K562 (cell line): ENCODE measurements around the gene PFN3. TPM values are rescaled to one million over a fixed set of nuclear protein-coding genes. Genes with fewer than 3 reads are reported as not detected.

ENCODE experiments used
- CXXC5 ChIP-seq: fragments of 250-450 bp; sonication (Bioruptor Pico); IDR thresholded peaks from 2 replicates; pipeline ENCODE4 v1.8.0; 2022; ENCODE audit warnings: inconsistent platforms, mild to moderate bottlenecking, moderate library complexity
- MEF2A ChIP-seq: IDR thresholded peaks from 2 replicates; pipeline ENCODE4 v1.6.1; 2011; ENCODE audit warnings: low read depth, mild to moderate bottlenecking, low read length, moderate library complexity; ENCODE audit not compliant: control insufficient read depth
- NR4A1 ChIP-seq, 2 experiments: fragments of 250-450 bp in 1 of 2; fragments of 450-650 bp in 1 of 2; sonication (Bioruptor Pico) in 1 of 2; IDR thresholded peaks; 2 replicates each; pipeline versions ENCODE4 v1.4.0 to v1.6.1; 2016 to 2020; ENCODE audit warnings: mild to moderate bottlenecking in 2 of 2, missing compliant biosample characterization in 1 of 2, missing genetic modification characterization in 1 of 2, moderate library complexity in 1 of 2
- YY1 ChIP-seq, 3 experiments: IDR thresholded peaks; 2 replicates each; pipeline ENCODE4 v1.6.1; 2011; ENCODE audit warnings: low read length in 2 of 3, mild to moderate bottlenecking in 2 of 3, moderate library complexity in 2 of 3, borderline replicate concordance in 1 of 3, control low read depth in 1 of 3, low read depth in 1 of 3; ENCODE audit not compliant: insufficient read depth in 3 of 3, insufficient replicate concordance in 2 of 3, control insufficient read depth in 1 of 3, insufficient read length in 1 of 3; ENCODE audit errors: extremely low read depth in 1 of 3
- ZFP30 ChIP-seq: fragments of 250-450 bp; sonication (Bioruptor Pico); IDR thresholded peaks from 2 replicates; pipeline ENCODE4 v1.8.0; 2022; ENCODE audit warnings: moderate library complexity, mild to moderate bottlenecking, inconsistent platforms, borderline replicate concordance
- polyA plus RNA-seq, 8 experiments: library from polyadenylated mRNA; depleted of rRNA in 4 of 8; stranded (reverse) in 5 of 8; unstranded in 3 of 8; fragments of >200 nt; fragmentation: Nextera tagmentation in 2 of 8; fragmentation: Illumina TruSeq in 1 of 8; extraction: Ambion mirVana in 2 of 8; extraction: Trizol in 1 of 8; gene quantifications; 2 replicates each; pipeline versions ENCODE4 v1.2.1 to v1.2.3, GENCODE V29; 2011 to 2014; ENCODE audit warnings: inconsistent platforms in 1 of 8, missing spikeins in 1 of 8
- total RNA-seq, 7 experiments: library from RNA; depleted of rRNA in 6 of 7; stranded (reverse); fragments of >200 nt in 6 of 7; fragmentation: Illumina TruSeq in 2 of 7; extraction: Trizol in 2 of 7; gene quantifications; 2 replicates each; pipeline versions ENCODE4 v1.2.1 to v1.2.3, GENCODE V29; 2011 to 2021; ENCODE audit warnings: low replicate concordance in 1 of 7
- TF ChIP-seq, protein P1 (sequence below): fragments of 450-650 bp; IDR thresholded peaks from 2 replicates; pipeline ENCODE4 v1.6.1; 2017; ENCODE audit warnings: antibody characterized with exemption, mild to moderate bottlenecking
- TF ChIP-seq, protein P2 (sequence below): sonication (generic); formaldehyde crosslinking; IDR thresholded peaks from 2 replicates; pipeline ENCODE4 v1.8.0; 2023; ENCODE audit warnings: mild to moderate bottlenecking, missing genetic modification reagents
- TF ChIP-seq, protein P3 (sequence below): sonication (generic); formaldehyde crosslinking; IDR thresholded peaks from 2 replicates; pipeline ENCODE4 v1.8.1; 2022; ENCODE audit warnings: missing genetic modification reagents
- TF ChIP-seq, protein P4 (sequence below): sonication (generic); formaldehyde crosslinking; IDR thresholded peaks from 2 replicates; pipeline ENCODE4 v1.8.0; 2022; ENCODE audit warnings: mild to moderate bottlenecking, missing genetic modification reagents

PFN3 gene
- total and polyA plus RNA-seq, 9 of the 15 experiments (the other 6 are each of a cell fraction or from before 2014, with no cell fraction given), result not detected

DNA sequence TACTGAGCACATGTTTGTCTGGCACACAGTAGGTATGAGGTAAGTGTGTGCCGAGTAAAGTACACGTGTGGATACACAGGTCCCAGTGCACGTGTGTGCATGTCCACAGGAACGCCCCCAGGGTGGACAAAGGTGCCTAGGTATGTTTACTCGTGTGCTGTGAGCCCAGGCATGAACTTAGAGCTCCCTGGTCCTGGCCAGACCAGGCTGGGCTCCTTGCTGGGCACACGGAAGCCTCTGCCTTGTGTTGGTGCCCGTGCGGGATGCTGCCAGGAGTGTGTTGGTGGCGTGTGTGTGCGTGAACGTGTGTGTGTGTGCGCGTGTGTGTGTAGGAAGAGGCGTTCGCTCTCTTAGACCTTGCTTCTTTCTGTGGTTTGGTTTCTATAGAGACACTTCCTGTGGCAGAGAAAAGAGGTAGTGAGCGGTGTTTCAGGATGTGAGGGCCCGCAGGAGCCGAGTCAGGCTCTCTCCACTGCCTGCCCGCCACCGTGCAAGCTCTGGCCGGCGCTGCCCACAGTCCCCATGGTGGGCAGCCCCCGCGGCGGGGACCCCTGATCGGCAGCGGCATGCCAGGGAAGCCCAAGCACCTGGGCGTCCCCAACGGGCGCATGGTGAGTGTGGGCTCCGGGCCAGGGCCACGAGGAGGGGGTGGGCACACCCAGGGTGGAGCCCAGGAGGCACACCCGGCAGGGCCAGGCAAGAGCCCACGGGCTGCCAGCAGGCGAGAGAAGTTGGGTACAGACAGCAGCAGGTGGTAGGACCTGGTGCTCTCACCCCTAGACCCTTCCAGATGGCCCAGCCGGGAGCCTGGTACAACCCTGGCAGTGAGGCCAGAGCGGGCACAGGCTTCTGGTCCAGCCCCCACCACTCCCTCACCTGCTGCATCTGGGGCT, 42.8 kb downstream of the PFN3 start, which contains the start of gene RGS14 (continued):
- TF ChIP-seq NR4A1 (CRISPR knock-in tag; IDR thresholded peaks at IDR 0.05) (no peak), NR4A1 (tag; IDR thresholded peaks at IDR 0.05) (no peak), CXXC5 (CRISPR knock-in tag) (peak; percentile 53; the same call in 1 of the 2 replicates), YY1 (IDR thresholded peaks at IDR 0.05; ENCODE audit: borderline replicate concordance in 1 of 3, control insufficient read depth in 1 of 3, extremely low read depth in 1 of 3, insufficient read depth in 3 of 3, insufficient read length in 1 of 3, insufficient replicate concordance in 2 of 3, low read depth in 1 of 3, low read length in 2 of 3) (no peak), ZFP30 (no peak), MEF2A (no peak)
- TF ChIP-seq, protein P1, sequence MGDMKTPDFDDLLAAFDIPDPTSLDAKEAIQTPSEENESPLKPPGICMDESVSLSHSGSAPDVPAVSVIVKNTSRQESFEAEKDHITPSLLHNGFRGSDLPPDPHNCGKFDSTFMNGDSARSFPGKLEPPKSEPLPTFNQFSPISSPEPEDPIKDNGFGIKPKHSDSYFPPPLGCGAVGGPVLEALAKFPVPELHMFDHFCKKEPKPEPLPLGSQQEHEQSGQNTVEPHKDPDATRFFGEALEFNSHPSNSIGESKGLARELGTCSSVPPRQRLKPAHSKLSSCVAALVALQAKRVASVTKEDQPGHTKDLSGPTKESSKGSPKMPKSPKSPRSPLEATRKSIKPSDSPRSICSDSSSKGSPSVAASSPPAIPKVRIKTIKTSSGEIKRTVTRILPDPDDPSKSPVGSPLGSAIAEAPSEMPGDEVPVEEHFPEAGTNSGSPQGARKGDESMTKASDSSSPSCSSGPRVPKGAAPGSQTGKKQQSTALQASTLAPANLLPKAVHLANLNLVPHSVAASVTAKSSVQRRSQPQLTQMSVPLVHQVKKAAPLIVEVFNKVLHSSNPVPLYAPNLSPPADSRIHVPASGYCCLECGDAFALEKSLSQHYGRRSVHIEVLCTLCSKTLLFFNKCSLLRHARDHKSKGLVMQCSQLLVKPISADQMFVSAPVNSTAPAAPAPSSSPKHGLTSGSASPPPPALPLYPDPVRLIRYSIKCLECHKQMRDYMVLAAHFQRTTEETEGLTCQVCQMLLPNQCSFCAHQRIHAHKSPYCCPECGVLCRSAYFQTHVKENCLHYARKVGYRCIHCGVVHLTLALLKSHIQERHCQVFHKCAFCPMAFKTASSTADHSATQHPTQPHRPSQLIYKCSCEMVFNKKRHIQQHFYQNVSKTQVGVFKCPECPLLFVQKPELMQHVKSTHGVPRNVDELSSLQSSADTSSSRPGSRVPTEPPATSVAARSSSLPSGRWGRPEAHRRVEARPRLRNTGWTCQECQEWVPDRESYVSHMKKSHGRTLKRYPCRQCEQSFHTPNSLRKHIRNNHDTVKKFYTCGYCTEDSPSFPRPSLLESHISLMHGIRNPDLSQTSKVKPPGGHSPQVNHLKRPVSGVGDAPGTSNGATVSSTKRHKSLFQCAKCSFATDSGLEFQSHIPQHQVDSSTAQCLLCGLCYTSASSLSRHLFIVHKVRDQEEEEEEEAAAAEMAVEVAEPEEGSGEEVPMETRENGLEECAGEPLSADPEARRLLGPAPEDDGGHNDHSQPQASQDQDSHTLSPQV, result no peak
- TF ChIP-seq, protein P2, sequence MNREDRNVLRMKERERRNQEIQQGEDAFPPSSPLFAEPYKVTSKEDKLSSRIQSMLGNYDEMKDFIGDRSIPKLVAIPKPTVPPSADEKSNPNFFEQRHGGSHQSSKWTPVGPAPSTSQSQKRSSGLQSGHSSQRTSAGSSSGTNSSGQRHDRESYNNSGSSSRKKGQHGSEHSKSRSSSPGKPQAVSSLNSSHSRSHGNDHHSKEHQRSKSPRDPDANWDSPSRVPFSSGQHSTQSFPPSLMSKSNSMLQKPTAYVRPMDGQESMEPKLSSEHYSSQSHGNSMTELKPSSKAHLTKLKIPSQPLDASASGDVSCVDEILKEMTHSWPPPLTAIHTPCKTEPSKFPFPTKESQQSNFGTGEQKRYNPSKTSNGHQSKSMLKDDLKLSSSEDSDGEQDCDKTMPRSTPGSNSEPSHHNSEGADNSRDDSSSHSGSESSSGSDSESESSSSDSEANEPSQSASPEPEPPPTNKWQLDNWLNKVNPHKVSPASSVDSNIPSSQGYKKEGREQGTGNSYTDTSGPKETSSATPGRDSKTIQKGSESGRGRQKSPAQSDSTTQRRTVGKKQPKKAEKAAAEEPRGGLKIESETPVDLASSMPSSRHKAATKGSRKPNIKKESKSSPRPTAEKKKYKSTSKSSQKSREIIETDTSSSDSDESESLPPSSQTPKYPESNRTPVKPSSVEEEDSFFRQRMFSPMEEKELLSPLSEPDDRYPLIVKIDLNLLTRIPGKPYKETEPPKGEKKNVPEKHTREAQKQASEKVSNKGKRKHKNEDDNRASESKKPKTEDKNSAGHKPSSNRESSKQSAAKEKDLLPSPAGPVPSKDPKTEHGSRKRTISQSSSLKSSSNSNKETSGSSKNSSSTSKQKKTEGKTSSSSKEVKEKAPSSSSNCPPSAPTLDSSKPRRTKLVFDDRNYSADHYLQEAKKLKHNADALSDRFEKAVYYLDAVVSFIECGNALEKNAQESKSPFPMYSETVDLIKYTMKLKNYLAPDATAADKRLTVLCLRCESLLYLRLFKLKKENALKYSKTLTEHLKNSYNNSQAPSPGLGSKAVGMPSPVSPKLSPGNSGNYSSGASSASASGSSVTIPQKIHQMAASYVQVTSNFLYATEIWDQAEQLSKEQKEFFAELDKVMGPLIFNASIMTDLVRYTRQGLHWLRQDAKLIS (CRISPR knock-in tag), result no peak
- TF ChIP-seq, protein P3, sequence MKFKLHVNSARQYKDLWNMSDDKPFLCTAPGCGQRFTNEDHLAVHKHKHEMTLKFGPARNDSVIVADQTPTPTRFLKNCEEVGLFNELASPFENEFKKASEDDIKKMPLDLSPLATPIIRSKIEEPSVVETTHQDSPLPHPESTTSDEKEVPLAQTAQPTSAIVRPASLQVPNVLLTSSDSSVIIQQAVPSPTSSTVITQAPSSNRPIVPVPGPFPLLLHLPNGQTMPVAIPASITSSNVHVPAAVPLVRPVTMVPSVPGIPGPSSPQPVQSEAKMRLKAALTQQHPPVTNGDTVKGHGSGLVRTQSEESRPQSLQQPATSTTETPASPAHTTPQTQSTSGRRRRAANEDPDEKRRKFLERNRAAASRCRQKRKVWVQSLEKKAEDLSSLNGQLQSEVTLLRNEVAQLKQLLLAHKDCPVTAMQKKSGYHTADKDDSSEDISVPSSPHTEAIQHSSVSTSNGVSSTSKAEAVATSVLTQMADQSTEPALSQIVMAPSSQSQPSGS (CRISPR knock-in tag), result no peak
- TF ChIP-seq, protein P4, sequence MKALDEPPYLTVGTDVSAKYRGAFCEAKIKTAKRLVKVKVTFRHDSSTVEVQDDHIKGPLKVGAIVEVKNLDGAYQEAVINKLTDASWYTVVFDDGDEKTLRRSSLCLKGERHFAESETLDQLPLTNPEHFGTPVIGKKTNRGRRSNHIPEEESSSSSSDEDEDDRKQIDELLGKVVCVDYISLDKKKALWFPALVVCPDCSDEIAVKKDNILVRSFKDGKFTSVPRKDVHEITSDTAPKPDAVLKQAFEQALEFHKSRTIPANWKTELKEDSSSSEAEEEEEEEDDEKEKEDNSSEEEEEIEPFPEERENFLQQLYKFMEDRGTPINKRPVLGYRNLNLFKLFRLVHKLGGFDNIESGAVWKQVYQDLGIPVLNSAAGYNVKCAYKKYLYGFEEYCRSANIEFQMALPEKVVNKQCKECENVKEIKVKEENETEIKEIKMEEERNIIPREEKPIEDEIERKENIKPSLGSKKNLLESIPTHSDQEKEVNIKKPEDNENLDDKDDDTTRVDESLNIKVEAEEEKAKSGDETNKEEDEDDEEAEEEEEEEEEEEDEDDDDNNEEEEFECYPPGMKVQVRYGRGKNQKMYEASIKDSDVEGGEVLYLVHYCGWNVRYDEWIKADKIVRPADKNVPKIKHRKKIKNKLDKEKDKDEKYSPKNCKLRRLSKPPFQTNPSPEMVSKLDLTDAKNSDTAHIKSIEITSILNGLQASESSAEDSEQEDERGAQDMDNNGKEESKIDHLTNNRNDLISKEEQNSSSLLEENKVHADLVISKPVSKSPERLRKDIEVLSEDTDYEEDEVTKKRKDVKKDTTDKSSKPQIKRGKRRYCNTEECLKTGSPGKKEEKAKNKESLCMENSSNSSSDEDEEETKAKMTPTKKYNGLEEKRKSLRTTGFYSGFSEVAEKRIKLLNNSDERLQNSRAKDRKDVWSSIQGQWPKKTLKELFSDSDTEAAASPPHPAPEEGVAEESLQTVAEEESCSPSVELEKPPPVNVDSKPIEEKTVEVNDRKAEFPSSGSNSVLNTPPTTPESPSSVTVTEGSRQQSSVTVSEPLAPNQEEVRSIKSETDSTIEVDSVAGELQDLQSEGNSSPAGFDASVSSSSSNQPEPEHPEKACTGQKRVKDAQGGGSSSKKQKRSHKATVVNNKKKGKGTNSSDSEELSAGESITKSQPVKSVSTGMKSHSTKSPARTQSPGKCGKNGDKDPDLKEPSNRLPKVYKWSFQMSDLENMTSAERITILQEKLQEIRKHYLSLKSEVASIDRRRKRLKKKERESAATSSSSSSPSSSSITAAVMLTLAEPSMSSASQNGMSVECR (CRISPR knock-in tag), result 0 out of 2 replicates have a peak, but pooled peaks have one; percentile 34
